Adipose tissue (tissue), 3 donors: Measurements from ENCODE around the gene FH. TPM values are rescaled to one million over a fixed set of nuclear protein-coding genes. Genes with fewer than 3 reads are reported as not detected.

ENCODE experiments used
- H3K27ac ChIP-seq: one replicate; pipeline ENCODE4 v1.5.1; 2013; ENCODE audit warnings: low read depth, low read length
- WGBS, 3 donors: extraction: QIAGEN DNeasy Blood & Tissue Kit; methylation state at CpG; one replicate each; pipeline ENCODE4 v1.1.7; 2013; 5-methylcytosine and 5-hydroxymethylcytosine counted together
- polyA plus RNA-seq, 3 donors: library from polyadenylated mRNA; stranded (reverse); fragments of 200-250 nt; gene quantifications; one replicate each; pipeline ENCODE4 v1.2.3, GENCODE V29; 2013
- donor health status: healthy with polysubstance abuse.
- donor health status: Bipolar disorder and iron deficiency.
- donor health status: healthy.

FH gene
- 10 to 100 TPM; 27.8 to 66.5 (median 39.0) TPM for polyA plus RNA-seq

DNA sequence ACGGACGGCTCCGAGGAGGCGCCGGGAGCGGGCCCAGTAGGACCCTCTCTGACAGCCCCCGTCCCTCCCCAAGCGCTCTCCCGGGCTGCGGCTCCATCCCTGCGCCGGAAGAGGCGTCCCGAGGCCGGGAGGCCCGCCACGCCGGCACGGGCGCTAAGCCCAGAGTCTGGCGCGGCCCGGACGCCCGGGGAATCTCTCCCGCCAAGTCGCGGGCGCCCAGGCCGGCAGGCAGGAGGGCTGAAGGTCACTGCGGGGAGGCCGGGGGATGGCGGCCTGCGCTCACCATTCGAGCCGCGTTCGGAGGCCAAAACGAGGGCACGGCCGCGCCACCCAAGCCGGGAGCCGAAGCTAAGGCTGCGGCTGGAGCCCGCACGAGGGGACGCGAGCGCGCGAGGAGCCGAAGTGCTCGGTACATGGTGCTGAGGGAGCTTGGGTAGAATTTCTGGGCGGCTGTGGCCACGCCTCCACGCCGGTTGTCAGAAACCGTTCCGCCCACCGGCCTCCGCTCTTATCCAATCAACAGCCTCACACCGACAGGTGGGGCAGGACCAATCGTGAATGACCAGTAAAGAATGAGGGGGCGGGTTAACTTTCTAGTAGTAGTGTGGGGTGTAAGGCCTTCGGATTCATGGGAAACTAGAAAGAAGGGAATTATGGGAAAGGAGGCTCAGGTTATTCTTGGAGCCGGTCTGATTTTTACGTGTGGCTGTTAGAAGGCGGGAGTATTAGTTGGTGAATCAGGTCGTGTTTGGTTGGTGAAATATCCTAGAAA lies at the start of gene FH:
FH (minus strand) TSS at position 448 of the 772 bp plus-strand sequence; CDS start at position 415, 33 bp downstream.
- H3K27ac ChIP-seq: no peak within 1 kb of the TSS
- WGBS, 3 donors: 0 to 1% (median 1%) methylated on average over 69 to 70 of the region's 70 CpGs

GRCh38 chr1:241560849-241561187 lies 41.3 kb upstream of the FH start:
- H3K27ac ChIP-seq: no peak overlapping the region
- 83 to 87% (median 84%) methylated on average over 3 of the region's 3 CpGs for whole genome bisulfite sequencing, 3 donors

DNA sequence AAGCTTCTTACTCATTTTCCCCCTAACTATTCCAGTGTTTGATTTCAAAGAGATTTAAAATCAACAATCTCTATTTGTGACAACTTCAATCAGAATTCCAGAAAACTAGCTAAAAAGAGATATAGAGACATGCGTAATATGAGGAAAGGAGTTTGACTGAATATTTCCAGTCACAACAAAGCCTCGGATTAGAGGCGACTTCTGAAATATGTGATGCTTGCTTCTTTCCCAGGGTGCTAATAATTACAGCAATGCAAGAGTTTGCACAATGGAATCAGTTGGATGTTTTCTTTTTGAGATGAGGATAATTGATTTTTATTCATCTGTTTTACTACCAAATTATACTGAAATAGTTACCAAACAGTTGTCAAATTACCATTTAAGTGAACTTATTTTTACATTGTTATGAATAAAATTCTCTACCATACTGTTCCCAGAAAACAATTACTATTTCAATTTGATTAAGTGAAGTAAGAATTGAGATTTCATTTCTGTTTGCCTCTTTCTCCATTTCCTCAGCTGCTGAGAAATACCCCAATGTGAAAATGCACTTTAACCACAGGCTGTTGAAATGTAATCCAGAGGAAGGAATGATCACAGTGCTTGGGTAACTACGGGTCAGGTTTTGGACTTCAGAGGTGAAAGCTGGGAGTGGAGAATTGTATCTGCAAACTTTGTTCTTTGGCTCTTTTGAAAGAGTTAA lies 40.7 kb upstream of the FH start:
- no peak overlapping the region for H3K27ac ChIP-seq
- WGBS, 3 donors: 60 to 88% (median 66%) methylated on average over 4 of the region's 4 CpGs

DNA sequence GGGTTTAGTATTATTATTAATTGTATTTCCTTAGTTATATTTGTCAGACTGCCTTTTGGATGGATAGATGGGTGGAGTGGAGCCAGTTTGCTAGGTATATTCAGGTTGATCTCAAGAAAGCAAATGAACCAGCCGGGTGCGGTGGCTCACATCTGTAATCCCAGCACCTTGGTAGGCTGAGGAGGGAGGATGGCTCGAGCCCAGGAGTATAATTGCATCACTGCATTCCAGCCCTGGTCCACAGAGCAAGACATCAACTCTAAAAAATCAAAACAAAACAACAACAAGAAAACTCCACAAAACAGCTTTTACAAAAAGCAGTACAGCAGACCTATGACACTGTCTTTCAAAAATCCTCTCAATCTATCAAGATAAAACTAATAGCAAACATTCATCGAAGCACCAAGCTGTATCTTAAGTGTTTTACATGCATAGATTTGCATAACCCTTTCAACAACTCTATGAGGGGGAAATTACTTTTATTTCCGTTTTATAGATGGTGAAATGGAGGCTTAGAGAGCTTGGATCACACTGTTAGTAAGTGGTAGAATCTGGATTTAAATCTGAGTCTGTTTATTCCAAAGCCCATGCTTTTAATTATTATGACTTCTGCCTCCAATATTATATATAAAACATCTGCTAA lies 38.1 kb upstream of the FH start:
- H3K27ac ChIP-seq: no peak overlapping the region
- 73 to 80% (median 74%) methylated on average over 5 of the region's 5 CpGs for WGBS, 3 donors

GRCh38 chr1:241557031-241557430 lies 37.5 kb upstream of the FH start:
- WGBS, 3 donors: 77 to 82% (median 80%) methylated on average over 5 of the region's 5 CpGs
- H3K27ac ChIP-seq: no peak overlapping the region

DNA sequence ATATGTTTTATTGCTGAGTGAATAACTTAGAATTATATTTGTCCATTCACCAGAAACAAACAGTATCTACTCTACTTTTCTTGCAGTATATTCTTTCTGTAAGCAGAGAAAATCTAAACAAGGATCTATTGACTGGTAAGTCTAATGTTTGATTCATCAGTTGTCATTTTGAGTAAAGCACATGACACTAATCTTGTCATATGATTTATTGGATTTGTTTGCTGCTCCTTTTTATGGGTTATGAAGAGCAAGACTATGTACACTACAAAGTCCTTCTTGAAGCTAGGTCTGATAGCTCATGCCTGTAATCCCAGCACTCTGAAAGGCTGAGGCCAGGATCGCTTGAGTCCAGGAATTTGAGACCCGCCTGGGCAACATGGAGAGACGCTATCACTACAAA lies 36.0 kb upstream of the FH start:
- 89 to 95% (median 95%) methylated on average over 3 of the region's 3 CpGs for WGBS, 3 donors
- no peak overlapping the region for H3K27ac ChIP-seq

GRCh38 chr1:241553886-241554592 lies 34.5 kb upstream of the FH start:
- 58 to 90% (median 75%) methylated on average over 7 of the region's 7 CpGs for WGBS, 3 donors
- H3K27ac ChIP-seq: no peak overlapping the region

- WGBS, 3 donors: 46 to 77% (median 59%) methylated on average over 22 of the region's 22 CpGs
- no peak overlapping the region for H3K27ac ChIP-seq
Observed at GRCh38 chr1:241551759-241552638, 32.4 kb upstream of the FH start.

DNA sequence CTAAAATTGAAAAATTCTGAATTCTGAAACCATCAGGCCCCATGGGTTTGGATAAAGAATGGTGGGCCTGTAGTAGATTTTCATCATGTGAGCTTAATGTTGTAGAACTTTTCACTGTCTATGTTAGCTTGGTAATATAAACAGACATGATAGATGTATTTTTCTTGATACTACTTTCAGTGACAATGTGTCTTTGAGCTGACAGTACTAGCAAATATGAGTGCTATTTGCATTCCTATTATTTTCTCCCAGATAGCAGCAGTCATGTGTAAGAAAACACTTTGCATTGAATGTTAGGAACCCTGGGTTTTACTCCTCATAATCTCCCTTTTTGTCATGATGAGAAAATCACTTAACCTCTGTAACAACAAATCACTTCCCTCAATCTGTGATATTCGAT lies 30.8 kb upstream of the FH start:
- no peak overlapping the region for H3K27ac ChIP-seq
- WGBS, 3 donors: 64 to 74% (median 69%) methylated on average over 1 of the region's 1 CpG

- H3K27ac ChIP-seq: no peak overlapping the region
- WGBS, 3 donors: 47 to 79% (median 64%) methylated on average over 2 of the region's 2 CpGs
Observed at GRCh38 chr1:241548008-241548407, 28.5 kb upstream of the FH start.

GRCh38 chr1:241542199-241542907 lies 22.8 kb upstream of the FH start:
- WGBS, 3 donors: 43 to 72% (median 72%) methylated on average over 7 of the region's 7 CpGs
- H3K27ac ChIP-seq: no peak overlapping the region

DNA sequence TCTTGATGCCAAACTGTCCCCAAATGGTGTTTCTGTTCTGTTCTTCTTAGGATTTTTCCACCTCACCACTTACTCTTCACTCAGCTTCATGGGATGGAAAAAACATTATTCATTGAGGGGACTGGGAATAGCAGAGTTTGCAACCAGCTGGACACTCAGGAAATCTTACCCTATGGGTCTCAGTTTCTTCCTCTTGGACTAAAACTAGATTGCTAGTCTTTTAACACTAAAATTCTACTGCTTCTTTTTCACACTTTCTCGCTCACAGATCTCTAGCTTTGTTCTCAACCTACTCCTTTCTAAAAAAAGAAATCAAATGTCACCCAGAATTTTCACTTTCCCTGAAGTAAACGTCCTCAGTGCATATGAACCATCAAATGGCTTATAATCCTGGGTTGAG lies 17.4 kb upstream of the FH start:
- 69 to 81% (median 73%) methylated on average over 2 of the region's 2 CpGs for WGBS, 3 donors
- no peak overlapping the region for H3K27ac ChIP-seq

- WGBS, 3 donors: 75 to 81% (median 76%) methylated on average over 1 of the region's 1 CpG
- H3K27ac ChIP-seq: no peak overlapping the region
Observed at GRCh38 chr1:241536304-241536703, 16.7 kb upstream of the FH start.

- no peak overlapping the region for H3K27ac ChIP-seq
- 64 to 70% (median 65%) methylated on average over 5 of the region's 5 CpGs for WGBS, 3 donors
Observed at GRCh38 chr1:241533326-241534115, 14.0 kb upstream of the FH start.

- 75 to 88% (median 84%) methylated on average over 7 of the region's 7 CpGs for WGBS, 3 donors
- H3K27ac ChIP-seq: no peak overlapping the region
Observed at GRCh38 chr1:241532864-241533263, 13.3 kb upstream of the FH start.

DNA sequence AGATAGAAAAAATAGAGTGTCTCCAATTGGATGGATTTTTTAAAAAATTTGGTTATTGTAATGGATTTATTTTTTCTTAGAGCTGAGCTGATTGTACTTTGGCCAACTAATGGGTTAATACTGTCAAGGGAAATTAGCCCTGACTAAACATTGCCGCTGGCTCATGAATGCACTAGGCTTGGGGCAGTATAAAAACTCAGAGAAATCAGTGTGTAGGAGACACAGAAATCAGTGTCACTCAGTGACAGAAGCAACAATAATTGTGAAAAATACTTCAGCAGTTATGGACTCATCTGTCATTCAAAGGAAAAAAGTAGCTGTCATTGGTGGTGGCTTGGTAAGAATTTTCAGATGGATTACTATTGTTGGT lies 12.6 kb upstream of the FH start, which contains the start of gene KMO:
KMO (plus strand) TSS at position 217 of the 370 bp plus-strand sequence; CDS start at position 284, 67 bp downstream.
- H3K27ac ChIP-seq: no peak within 1 kb of the TSS

More for the DNA sequence above, 12.6 kb upstream of the FH start, which contains the start of gene KMO:
- WGBS, 3 donors: 2 to 12% (median 8%) methylated on average over 1 of the region's 1 CpG
